ENCODE data around the gene PTPRN2.

GRCh38 chr7:157599491-157599890, 988.1 kb downstream of the PTPRN2 start:
- TF ChIP-seq SUZ12 (IDR thresholded peaks at IDR 0.05; ENCODE audit: low read depth, low read length) = no peak
- no peak for TF ChIP-seq ZNF460 (CRISPR knock-in tag; IDR thresholded peaks at IDR 0.05; ENCODE audit: borderline replicate concordance)
- no peak for TF ChIP-seq MAZ (IDR thresholded peaks at IDR 0.05; ENCODE audit: borderline replicate concordance, low read depth, low read length)
- no peak for TF ChIP-seq MAZ (CRISPR knock-in tag; IDR thresholded peaks at IDR 0.05; ENCODE audit: low read depth)
- no peak for TF ChIP-seq ZNF549 (CRISPR knock-in tag; IDR thresholded peaks at IDR 0.05)
- no peak for TF ChIP-seq SMC3 (IDR thresholded peaks at IDR 0.05; ENCODE audit: low read length)
- no peak for TF ChIP-seq BRD4 (CRISPR knock-in tag; IDR thresholded peaks at IDR 0.05)
- TF ChIP-seq STAT6 (CRISPR knock-in tag; IDR thresholded peaks at IDR 0.05; ENCODE audit: borderline replicate concordance) = no peak
- no peak for TF ChIP-seq IRF1 (CRISPR knock-in tag; IDR thresholded peaks at IDR 0.05; ENCODE audit: low read depth)
- TF ChIP-seq CTCF (CRISPR knock-in tag; IDR thresholded peaks at IDR 0.05) = no peak
- no peak for TF ChIP-seq ZFX (CRISPR knock-in tag; IDR thresholded peaks at IDR 0.05; ENCODE audit: low read depth)
